Mucosa of descending colon (tissue), 3 donors: Measurements from ENCODE around the gene NKD2. TPM values are rescaled to one million over a fixed set of nuclear protein-coding genes. Genes with fewer than 3 reads are reported as not detected.

ENCODE experiments used
- ATAC-seq: fragments of 200-7000 bp; cut with Tn5 transposase; one replicate; pipeline ENCODE4 v1.9.1; 2020; ENCODE audit warnings: mild to moderate bottlenecking, moderate library complexity
- DNase-seq, 3 donors: peaks; one replicate each; pipeline ENCODE4 v3.0.0-alpha.2; 2020
- H3K36me3 ChIP-seq: fragments of 200-600 bp; one replicate; pipeline ENCODE4 v1.8.0; 2021; ENCODE audit warnings: low read depth, mild to moderate bottlenecking
- H3K4me1 ChIP-seq: fragments of 200-600 bp; one replicate; pipeline ENCODE4 v1.8.0; 2021; ENCODE audit warnings: low read depth, mild to moderate bottlenecking
- H3K4me3 ChIP-seq: fragments of 200-600 bp; one replicate; pipeline ENCODE4 v1.8.0; 2021; ENCODE audit warnings: mild to moderate bottlenecking
- H3K9me3 ChIP-seq: fragments of 200-600 bp; one replicate; pipeline ENCODE4 v1.8.0; 2021; ENCODE audit warnings: mild to moderate bottlenecking
- CTCF ChIP-seq: fragments of 200-600 bp; IDR thresholded peaks from one replicate; pipeline ENCODE4 v1.8.0; 2022; ENCODE audit warnings: antibody characterized with exemption, mild to moderate bottlenecking
- intact Hi-C, 2 donors: fragments of 100-400 bp; cut with DNase I in 1 of 2; cut with micrococcal nuclease in 1 of 2; formaldehyde crosslinking; loops; one replicate each; pipeline versions ENCODE4 v1.11.0 to v1.11.1; 2022; cut with DNase I, micrococcal nuclease
- total RNA-seq, 3 donors: library from RNA; stranded (reverse); fragmentation: NEBNext Ultra II Directional in 2 of 3; extraction: Animal tissue kit (Norgen Biotek cat#: 25700) in 2 of 3; gene quantifications; one replicate each; pipeline versions ENCODE4 v1.2.1 to v1.2.4, GENCODE V29; 2021 to 2023
- donor health status: DM: no; HTN: no; CAD: no; lungs with moderate emphysema.
- donor health status: DM: no; HTN: no; CAD: no.
- donor health status: DM: no; HTN: yes; CAD: no.

NKD2 gene
- total RNA-seq, 3 donors from 2014 or later = 0.93 to 3.7 (median 2.1) TPM

- Histone ChIP-seq H3K4me3 (no peak overlapping the region), H3K4me1 (no peaks in the 10 kb centered on the region), H3K9me3 (no peaks in the 10 kb centered on the region), H3K36me3 (no peaks in the 10 kb centered on the region)
- no peak for TF ChIP-seq CTCF
- DNase-seq (no peak), ATAC-seq (no peak)
- intact Hi-C loops = no loop called here
Measured at GRCh38 chr5:1069720-1070088, 61.1 kb downstream of the NKD2 start.

- no peak for TF ChIP-seq CTCF
- Histone ChIP-seq H3K4me3 (no peak overlapping the region), H3K36me3 (peaks cover 7% of the 10 kb centered on the region), H3K9me3 (no peaks in the 10 kb centered on the region), H3K4me1 (no peaks in the 10 kb centered on the region)
- ATAC-seq (peak; percentile 78), DNase-seq (peak; percentile 38 to 77 (median 60))
- intact Hi-C loops = no loop called here
Measured at GRCh38 chr5:1073239-1074102, 64.9 kb downstream of the NKD2 start.

GRCh38 chr5:1074226-1074625, 65.6 kb downstream of the NKD2 start:
- Histone ChIP-seq H3K4me1 (no peaks in the 10 kb centered on the region), H3K9me3 (no peaks in the 10 kb centered on the region), H3K4me3 (no peak overlapping the region), H3K36me3 (peaks cover 7% of the 10 kb centered on the region)
- intact Hi-C loops = no loop called here
- DNase-seq = no peak
- ATAC-seq = no peak
- TF ChIP-seq CTCF = no peak

GRCh38 chr5:1074816-1075554, 66.4 kb downstream of the NKD2 start:
- intact Hi-C loops = no loop called here
- no peak for ATAC-seq
- Histone ChIP-seq H3K9me3 (no peaks in the 10 kb centered on the region), H3K36me3 (peaks cover 7% of the 10 kb centered on the region), H3K4me3 (no peak overlapping the region), H3K4me1 (no peaks in the 10 kb centered on the region)
- no peak for TF ChIP-seq CTCF
- no peak for DNase-seq

DNA sequence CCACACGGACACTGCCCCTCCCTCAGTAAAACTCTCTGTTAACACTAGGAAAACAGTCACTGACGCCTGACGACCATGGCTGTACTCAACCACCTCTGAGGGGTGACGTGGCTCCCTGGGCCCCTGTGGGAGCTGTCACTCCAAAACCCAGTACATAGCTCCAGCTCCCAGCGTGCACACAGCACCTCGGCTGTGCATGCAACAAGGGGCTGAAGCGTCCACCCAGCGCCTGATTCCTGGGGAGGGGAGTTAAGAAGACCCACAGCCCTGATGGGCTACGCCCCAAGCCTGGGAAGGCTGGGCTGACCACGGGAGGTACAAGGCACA, 66.9 kb downstream of the NKD2 start:
- Histone ChIP-seq H3K4me3 (no peak overlapping the region), H3K36me3 (peaks cover 7% of the 10 kb centered on the region), H3K9me3 (no peaks in the 10 kb centered on the region), H3K4me1 (no peaks in the 10 kb centered on the region)
- no peak for ATAC-seq
- no peak for TF ChIP-seq CTCF
- no peak for DNase-seq
- intact Hi-C loops = no loop called here
